Stimulated activated CD4-positive, alpha-beta T cell treated with anti-CD3 and anti-CD28 coated beads, Interleukin-12 subunit alpha, Interleukin-12 subunit beta, amount 100 ng/mL, for 24 hours (primary cell): ENCODE measurements around the gene MCM8.

Experiments used
- DNase-seq, 2 experiments: peaks; one replicate each; pipeline ENCODE4 v3.0.0-alpha.2; 2020; ENCODE audit warnings: low read depth in 2 of 2

Gene MCM8

DNA sequence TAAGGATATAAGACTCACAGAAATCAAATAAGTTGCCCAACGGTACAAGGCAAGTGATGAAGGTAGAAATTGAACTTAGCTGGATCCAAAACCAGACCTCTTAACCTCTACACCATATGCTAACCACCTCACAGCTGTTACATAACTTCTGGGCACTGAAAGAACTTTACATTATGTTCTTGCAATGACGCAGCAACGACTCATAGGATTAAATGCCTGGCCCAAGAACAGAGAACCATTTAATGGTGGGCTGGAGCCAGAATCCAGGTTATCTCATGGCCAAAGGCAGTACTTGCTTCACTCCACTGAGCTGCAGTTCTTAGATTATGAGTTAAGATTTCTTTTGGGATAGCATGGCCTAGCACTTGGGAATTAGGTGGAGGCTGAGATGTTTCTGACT lies 4.5 kb upstream of the MCM8 start:
- no peak for DNase-seq

DNA sequence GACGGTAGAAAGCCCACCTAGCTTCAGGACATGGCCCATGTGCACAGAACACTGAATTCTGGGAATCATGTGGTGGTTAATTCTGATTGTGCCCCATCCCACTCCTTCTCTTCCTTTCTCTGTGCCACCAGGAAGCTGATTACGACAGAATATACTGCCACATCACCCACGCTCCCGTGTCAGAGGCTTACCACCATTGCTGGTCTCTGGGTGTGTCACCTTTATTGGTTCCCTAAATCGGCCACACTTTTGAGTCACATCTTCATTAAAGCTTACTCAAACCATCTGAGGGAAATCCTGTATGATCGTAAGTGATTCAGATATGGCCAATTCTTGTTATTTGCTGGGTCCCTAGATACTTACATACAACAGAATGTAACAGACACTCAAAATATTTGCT lies 3.2 kb upstream of the MCM8 start:
- peak in 1 of 2 experiments; percentile 14 for DNase-seq

DNA sequence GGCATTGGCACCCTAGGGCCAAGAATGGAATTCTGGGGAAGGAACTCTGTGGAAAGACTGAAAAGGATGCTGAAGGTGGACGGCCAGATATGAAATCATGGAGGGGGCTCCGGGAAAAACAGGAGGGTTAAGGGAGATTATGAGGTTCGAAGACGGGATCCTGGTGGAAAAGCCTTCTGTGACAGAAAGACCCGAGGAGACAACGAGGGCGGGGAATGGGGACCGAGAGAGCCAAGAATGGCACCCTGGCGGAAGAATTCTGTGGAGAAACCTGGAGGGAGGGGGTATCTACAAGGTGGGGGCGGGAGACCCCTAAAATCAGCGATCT lies 545 bp upstream of the MCM8 start:
- no peak for DNase-seq

DNA sequence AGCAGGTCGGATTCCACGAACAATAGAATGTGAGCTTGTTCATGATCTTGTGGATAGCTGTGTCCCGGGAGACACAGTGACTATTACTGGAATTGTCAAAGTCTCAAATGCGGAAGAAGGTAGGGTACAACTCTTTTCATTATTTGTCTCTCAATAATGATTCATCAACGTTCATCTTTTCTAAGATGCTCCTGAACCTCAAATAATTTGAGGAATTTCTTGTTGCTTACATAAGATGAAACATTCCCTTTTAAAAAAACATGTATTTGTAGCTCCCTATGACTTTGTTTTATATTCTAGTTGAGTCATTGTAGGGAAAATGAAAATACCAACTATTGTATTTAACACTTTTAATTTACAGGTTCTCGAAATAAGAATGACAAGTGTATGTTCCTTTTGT lies 17.0 kb downstream of the MCM8 start:
- no peak for DNase-seq

DNA sequence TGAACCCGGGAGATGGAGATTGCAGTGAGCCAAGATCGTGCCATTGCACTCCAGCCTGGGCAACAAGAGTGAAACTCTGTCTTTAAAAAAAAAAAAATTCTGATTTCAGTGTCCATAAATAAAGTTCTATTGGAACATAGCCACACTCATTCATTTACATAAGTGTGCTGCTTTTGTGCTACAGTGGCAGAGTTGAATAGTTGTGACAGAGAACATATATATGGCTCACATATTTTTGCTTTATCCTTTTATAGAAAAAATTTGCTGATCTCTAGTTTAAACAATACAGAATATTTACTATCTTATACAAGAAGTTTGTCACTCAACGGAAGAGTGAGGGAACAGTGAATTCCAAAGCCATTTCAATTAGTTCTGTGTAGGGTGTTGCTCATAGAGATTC lies 18.0 kb downstream of the MCM8 start:
- DNase-seq: no peak

DNA sequence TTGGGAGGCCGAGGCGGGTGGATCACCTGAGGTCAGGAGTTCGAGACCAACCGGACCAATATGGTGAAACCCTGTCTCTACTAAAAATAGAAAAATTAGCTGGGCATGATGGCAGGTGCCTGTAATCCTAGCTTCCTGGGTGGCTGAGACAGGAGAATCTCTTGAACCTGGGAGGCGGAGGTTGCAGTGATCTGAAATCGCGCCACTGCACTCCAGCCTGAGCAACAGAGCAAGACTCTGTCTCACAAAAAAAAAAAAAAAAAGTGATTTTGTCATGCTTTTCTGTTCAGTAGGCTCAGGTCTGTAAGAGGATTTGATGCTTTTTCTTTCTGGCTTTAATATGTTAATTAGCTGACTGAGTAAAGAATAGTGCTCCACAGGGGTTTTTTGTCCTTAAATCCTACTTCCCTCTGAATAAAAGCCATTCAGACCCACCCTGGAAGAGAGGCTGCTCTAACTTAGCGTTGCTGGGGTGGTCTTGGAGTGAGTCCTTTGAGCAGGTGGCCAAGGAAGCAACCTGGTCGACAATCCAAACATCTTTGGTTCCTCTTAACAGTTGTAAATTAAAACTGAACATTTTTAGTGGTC lies 19.0 kb downstream of the MCM8 start:
- DNase-seq: no peak

DNA sequence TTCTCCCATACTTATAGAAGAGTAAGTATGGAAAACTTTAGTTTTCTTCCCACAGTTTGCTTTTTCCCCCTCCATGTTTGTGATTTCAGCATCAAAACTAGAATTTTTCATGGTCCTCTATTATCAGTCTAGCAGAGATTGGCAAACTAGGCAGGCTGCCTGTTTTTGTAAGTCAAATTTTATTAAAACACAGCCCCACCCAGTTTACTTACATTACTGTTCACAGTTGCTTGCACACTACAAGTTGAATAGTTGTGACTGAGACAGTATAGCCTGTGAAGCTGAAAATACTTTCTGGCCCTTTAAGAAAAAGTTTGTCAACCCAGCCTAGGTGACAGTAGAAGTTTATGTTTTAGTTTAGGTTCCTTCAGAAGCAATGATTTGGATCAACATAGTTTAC lies 19.5 kb downstream of the MCM8 start:
- DNase-seq: no peak

DNA sequence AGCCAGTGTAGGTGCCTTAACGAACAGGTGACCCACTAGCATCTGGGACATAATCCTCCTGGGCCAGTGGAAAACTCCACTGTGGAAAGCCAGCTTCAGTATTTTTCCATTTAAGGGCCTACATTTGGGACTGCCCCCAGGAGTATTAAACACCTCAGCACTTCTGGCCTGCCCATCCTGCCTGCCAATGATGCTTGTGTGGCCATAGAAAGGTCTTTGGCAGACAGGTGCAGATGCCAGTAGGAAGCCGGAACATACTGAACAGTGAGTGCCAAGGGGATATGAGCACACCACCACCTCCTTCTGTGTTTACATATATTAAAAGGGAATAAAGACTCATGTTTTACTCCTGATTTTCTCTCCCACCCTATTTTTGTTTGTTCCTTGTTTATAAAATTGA lies 19.9 kb downstream of the MCM8 start:
- no peak for DNase-seq

DNA sequence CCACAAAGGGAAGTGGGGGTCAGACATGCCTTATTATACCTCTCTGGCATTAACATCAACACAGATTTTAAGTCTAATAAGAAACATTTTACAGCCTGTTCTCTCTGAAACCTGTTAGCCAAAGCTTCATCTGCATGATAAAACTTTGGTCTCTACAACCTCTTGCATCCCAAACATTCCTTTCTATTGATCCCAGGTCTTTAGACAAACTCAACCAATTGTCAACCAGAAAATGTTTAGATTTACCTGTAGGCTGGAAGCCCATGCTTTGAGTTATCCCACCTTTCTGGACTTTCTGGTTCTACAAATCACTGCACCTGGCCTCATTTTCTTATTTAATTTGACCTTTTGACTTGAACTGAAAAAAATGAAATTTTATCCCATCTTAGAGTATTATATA lies 20.8 kb downstream of the MCM8 start:
- DNase-seq: no peak

DNA sequence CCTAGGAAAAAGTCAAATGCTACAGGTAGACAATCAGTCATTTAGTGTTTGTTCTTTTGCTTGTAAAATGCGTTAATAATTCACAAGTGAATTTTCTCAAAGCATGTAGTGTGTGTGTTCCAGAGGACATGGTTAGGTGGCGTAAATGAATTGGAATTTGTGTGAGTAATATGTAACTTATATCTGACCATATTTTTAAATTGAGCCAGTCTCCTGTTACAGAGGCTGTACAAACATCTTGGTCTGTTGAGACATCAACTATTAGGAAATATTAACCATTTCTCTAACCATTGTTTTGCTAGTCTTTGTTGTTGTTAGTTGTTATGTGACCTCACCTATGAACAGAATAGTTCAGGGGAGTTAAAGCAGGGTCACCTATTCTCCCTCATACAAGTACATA lies 22.7 kb downstream of the MCM8 start:
- DNase-seq: no peak

DNA sequence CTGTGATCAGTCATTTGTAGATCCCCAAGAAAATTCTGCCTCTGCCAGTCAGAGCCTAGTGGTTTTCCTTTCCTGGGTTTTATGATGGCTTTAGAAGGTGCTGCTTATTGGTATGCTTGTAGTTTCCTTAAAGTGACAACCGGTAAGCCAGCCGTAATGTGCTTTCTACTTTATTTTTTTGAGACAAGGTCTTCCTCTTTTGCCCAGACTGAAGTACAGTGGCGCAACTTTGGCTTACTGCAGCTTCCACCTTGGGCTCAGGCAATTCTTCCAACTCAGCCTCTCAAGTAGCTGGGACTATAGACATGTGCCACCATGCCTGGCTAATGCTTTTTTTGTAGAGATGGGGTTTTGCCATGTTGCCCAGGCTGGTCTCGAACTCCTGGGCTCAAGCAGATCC lies 23.5 kb downstream of the MCM8 start:
- DNase-seq: no peak

DNA sequence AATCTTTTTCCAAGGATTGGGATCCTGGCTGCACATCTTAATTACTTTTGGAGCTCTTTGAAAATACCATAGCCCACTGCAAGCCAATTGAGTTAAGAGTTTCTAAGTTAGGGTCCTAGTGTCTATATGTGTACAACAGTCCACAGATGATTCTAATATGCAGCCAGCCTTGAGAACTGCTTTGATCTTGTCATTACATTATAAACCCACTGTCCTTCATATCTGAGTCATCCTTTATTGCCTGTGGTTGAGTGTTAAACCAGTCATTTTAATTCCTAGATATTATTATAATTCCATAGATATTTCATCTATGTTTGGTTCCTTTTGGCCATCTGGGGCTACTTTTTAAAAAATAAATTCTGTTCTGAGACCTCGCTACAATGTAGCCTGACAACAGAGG lies 24.1 kb downstream of the MCM8 start:
- no peak for DNase-seq

DNA sequence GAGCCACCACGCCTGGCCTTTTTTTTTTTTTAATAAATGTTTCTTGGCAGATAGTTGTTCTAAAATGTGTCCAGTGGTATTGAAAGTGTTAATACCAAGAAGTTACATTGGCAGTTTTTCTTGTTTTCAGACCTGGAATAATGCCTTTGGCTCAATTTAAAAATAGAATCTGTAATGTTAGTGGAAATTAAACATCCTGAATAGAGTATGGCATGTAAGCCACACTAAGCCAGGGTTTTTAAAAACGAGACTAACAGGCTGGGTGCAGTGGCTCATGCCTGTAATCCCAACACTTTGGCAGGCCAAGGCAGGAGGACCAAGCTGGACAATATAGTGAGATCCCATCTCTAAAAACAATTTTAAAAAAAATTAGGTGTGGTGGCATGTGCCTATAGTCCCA lies 25.3 kb downstream of the MCM8 start:
- DNase-seq: no peak

DNA sequence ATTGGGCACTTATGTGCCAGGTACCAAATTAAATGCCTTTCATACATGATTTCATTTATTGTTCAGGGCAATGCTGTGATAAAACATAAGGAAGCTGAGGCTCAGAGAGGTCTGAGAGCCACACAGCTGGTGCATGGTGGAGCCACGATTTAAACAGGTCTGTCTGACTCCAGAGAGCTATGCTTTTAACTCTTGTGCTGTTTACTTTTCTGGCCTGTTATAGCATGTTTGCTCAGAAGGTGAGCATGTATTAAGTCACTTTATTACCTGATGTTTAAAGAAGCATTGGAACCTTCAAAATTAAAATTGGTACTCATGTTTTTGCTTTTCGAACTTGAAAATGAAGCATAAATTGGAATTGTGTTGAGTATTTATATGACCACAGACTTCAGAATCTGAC lies 26.8 kb downstream of the MCM8 start:
- no peak for DNase-seq

DNA sequence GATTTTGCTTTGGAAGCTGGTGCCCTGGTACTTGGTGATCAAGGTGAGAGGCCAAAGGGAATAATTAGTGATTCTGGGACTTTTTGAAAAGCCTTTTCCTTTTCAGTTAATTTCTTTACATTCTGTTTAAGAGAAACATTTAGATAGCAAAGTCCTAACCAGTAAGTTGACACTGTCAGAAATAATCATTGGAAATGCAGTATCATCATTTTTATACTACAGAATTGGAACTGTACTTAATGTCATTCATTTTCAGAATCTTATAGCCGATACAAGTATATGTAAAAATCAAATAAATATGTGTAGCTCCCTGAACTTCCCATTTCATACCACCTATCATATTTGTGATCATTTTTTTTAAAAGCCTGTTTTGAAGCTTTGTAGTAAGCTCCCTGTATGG lies 27.5 kb downstream of the MCM8 start:
- DNase-seq: no peak

DNA sequence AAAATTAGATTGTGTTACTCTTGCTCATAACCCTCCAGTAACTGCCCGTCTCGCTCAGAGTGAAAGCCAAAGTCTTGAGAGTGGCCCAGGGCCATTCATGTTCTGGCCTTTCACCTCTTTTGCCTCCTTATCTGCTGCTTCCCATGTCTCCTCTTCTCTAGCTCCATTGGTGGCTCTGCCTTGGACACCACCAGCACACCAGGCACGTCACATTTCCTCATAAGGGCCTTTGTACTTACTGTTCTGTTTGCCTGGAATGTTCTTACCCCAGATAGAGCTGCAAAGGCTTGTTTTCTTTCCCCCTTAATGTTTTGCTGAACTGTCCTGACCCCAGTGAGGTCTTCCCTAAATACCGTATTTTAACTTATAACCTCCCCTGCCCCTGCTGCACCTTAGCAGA lies 29.3 kb downstream of the MCM8 start:
- DNase-seq: no peak

DNA sequence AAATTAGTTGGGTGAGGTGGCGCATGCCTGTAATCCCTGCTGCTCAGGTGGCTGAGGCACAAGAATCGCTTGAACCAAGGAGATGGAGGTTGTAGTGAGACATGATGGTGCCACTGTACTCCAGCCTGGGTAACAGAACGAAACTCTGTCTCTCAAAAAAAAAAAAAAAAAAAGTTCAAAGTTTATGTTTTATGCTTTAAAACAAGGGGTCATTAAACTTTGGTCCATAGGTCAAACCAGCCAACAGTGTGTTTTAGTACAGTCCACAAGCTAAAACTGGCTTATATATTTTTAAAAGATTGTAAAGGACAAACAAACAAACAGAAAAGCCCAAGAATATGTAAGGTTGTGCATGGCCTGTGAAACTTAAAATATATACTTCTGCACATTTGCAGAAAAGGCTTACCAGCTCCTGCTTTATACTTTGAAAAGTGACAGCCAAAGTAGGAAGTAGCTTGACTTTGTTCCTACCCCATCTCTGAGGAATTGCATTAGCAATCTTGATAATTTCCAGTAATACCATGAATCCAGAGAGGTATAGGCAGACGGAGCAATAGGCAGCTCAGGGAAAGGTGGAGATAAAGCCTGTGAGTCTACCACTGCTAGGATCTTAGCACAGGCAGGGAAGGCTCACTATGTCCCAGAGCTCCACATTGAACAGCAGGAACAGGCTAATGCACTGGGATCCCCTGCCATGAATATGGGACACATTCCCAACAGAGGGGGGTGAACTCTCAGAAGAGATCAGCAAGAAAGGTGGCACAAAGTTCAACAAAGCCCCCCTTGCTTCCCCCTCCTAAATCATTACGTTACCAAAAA lies 30.5 kb downstream of the MCM8 start:
- no peak for DNase-seq

DNA sequence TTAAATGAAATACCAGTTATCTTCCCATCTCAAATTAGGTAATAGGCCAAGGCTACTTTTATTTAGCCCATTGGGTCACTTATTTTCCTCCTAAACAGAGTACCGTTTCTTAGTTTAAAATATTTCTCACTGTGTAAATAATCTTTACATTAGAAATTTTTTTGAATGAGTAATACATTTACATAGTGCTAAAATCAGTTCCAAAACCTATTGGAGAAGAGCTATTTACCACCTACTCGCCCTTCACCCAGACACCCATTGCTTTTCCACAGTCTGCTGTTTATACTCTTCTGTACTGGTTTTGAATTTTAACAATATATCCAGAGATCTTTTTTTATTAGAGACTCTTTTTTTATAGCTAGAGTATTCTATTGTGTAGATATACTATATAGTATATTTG lies 36.9 kb downstream of the MCM8 start:
- no peak for DNase-seq

DNA sequence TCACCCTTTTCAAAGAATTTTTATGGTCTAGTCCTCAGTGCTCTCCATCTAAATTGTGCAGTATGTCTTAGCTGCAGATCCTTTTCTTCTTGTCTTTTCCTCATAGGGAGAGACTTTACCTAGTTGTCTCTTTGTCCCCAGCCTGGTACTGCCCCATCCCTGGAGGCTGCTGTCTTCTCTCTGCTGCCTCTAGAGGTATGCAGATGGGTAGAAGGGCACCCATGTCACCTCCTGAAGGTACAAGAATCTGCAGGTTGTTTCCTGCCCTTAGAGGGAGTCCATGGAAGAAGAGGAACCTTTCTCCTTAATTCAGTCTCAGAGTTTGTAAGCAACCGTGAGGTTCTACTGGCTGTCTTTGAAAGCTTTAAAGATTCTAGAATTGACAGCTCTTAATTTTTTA lies 39.1 kb downstream of the MCM8 start:
- DNase-seq: no peak

DNA sequence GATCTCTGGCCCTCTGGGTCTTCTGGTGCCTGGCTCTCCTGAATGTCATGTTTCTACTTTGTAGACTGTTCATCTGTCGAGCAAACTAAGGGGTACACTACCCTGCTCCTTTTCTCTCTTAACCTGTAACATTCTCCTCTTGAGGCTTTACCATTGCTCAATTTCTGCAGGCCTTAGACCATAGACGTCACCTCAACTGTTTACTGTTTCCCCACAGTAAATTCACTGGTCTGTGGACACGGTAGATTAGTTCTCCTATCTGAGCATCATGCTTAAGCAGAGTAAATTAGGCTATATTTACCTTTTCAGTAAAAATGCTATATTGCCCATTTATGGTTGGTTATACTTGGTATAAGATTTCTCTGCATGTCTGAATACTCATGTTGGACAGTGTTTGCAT lies 40.5 kb downstream of the MCM8 start:
- no peak for DNase-seq

DNA sequence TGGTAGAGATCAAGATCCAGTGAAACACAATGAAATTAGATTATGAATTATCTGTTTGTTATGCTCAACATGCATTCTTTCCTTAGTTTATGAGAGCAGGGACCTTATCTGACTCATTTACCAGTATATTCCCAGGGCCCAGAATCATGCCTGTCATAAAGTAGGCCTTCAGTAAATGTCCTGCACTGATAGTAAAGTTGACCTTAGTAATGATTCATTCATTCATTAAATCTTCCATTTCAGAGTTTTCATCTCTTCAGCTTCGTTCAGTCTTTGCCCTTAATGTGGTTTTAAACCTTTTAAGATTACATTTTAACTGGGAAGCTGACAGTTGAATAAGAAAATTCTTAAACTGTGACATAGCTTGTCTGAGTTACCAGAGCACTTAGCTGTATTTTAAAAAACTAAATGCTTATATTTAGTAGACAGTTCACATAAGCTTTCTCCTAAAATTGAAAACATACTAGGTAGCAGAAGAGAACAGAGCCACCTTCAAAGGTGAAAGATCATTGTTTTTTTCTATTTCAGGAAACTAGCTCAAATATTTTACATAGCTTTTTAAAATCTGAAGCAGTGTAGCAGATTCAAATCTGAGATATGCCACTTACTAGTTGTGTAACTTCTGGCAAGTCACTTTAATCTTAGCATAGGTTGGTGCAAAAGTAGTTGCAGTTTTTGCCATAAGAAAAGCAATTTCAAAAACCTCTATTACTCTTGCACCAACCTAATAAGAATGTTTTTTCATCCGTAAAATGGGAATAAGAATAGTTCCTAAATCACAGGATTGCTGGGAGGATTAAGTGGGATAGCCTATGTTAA lies 41.4 kb downstream of the MCM8 start:
- DNase-seq: no peak

DNA sequence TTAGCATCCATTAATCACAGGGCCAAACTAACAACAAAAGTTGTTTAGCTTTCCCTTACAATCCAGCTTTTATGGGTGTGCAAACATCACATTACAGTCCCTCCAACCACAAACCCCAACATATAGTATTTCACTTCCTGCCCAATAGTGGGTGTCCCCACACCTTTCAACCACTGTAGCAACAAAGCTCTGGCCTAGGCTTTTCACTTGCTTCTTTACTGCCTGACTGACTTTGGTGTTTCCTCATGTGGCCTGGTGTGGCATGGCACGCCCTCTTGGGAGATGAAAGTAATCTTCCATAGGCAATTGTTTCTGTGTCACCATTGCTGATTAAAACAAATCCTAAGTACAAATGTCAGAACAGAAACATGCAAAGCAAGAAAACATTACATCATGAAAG lies 46.3 kb downstream of the MCM8 start:
- no peak for DNase-seq

DNA sequence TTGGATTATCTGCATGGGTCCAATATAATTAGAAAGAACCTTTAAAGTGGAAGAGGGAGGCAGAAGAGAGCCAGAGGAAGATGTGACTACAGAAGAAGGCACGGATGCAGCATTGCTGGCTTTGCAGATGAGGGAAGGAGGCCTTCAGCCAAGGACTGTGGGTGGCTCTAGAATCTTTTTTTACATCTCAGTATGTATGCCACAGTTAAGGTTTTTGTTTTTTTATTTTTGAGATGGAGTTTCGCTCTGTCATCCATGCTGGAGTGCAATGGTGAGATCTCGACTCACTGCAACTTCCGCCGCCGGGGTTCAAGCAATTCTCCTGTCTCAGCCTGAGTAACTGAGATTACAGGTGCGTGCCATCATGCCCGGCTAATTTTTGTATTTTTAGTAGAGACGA lies 49.3 kb downstream of the MCM8 start:
- DNase-seq: no peak
